OCI-LY3 (cell line): ENCODE results near the gene EFNA5.

Experiments
- H2AFZ ChIP-seq: fragments of 200-600, 300-600 bp; shearing (Covaris generic); 2 replicates; pipeline ENCODE4 v1.6.0; 2014; ENCODE audit warnings: antibody characterized with exemption, low read depth, low read length
- H3K27ac ChIP-seq: fragments of 200-600, 300-600 bp; sonication (generic); 2 replicates; pipeline ENCODE4 v1.5.1; 2014; ENCODE audit warnings: mild to moderate bottlenecking, low read length, moderate library complexity, mixed read lengths
- H3K27me3 ChIP-seq: fragments of 200-600, 300-600 bp; sonication (generic); 2 replicates; pipeline ENCODE4 v1.6.1; 2014; ENCODE audit warnings: low read depth, low read length, mixed read lengths
- H3K36me3 ChIP-seq: fragments of 200-600, 300-600 bp; sonication (generic); replicated peaks from 2 replicates; pipeline ENCODE3; 2014; ENCODE audit warnings: low read depth, low read length, mixed read lengths
- H3K4me1 ChIP-seq: fragments of 300-600, 200-600 bp; sonication (generic); 2 replicates; pipeline ENCODE4 v1.6.1; 2014; ENCODE audit warnings: low read length, mixed read lengths
- H3K4me2 ChIP-seq: fragments of 200-600, 300-600 bp; sonication (generic); 2 replicates; pipeline ENCODE4 v1.6.1; 2014; ENCODE audit warnings: low read length, mixed read lengths
- H3K4me3 ChIP-seq: fragments of 300-600, 200-600 bp; sonication (generic); 2 replicates; pipeline ENCODE4 v1.5.1; 2014; ENCODE audit warnings: antibody characterized with exemption, mild to moderate bottlenecking, low read length, moderate library complexity
- H3K79me2 ChIP-seq: fragments of 300-600, 200-600 bp; shearing (Covaris generic); 2 replicates; pipeline ENCODE4 v1.6.1; 2014; ENCODE audit warnings: mild to moderate bottlenecking, low read length, mixed read lengths
- H3K9ac ChIP-seq: fragments of 300-600, 200-600 bp; shearing (Covaris generic); 2 replicates; pipeline ENCODE4 v1.6.0; 2014; ENCODE audit warnings: mild to moderate bottlenecking, low read length, moderate library complexity
- H3K9me3 ChIP-seq: fragments of 200-600, 300-600 bp; shearing (Covaris generic); 2 replicates; pipeline ENCODE4 v1.6.1; 2014; ENCODE audit warnings: low read length, mixed read lengths; ENCODE audit not compliant: insufficient read depth
- H4K20me1 ChIP-seq: fragments of 200-600, 300-600 bp; sonication (generic); 2 replicates; pipeline ENCODE4 v1.6.1; 2016; ENCODE audit warnings: low read length, mixed read lengths; ENCODE audit not compliant: insufficient read depth
- CTCF ChIP-seq: fragments of 200-600, 300-600 bp; sonication (generic); IDR thresholded peaks from 2 replicates; pipeline ENCODE4 v1.5.1; 2014; ENCODE audit warnings: antibody characterized with exemption, low read length, low read depth
- EZH2phosphoT487 ChIP-seq: fragments of 200-600 bp; shearing (Covaris generic); IDR thresholded peaks from 2 replicates; pipeline ENCODE4 v1.6.1; 2018; ENCODE audit warnings: antibody characterized with exemption, mixed run types, low read depth

The EFNA5 gene

GRCh38 chr5:107449369-107449768, 221.4 kb downstream of the EFNA5 start:
- H2AFZ ChIP-seq = no peak overlapping the region
- H3K4me3 ChIP-seq = no peak overlapping the region
- no peaks in the 10 kb centered on the region for H3K4me1 ChIP-seq
- no peak for TF ChIP-seq CTCF
- no peak for TF ChIP-seq EZH2phosphoT487
- no peaks in the 10 kb centered on the region for H3K36me3 ChIP-seq
- H3K79me2 ChIP-seq = no peaks in the 10 kb centered on the region
- H3K27me3 ChIP-seq = no peaks in the 10 kb centered on the region
- no peaks in the 10 kb centered on the region for H4K20me1 ChIP-seq
- no peak overlapping the region for H3K9ac ChIP-seq
- H3K9me3 ChIP-seq = no peaks in the 10 kb centered on the region
- H3K4me2 ChIP-seq = no peak overlapping the region
- H3K27ac ChIP-seq = no peak overlapping the region

GRCh38 chr5:107447587-107447986, 223.2 kb downstream of the EFNA5 start:
- no peak overlapping the region for H3K9ac ChIP-seq
- no peak overlapping the region for H3K27ac ChIP-seq
- no peaks in the 10 kb centered on the region for H3K9me3 ChIP-seq
- no peaks in the 10 kb centered on the region for H3K79me2 ChIP-seq
- no peak overlapping the region for H2AFZ ChIP-seq
- no peaks in the 10 kb centered on the region for H3K36me3 ChIP-seq
- H4K20me1 ChIP-seq = no peaks in the 10 kb centered on the region
- no peak for TF ChIP-seq EZH2phosphoT487
- TF ChIP-seq CTCF = no peak
- H3K27me3 ChIP-seq = no peaks in the 10 kb centered on the region
- no peaks in the 10 kb centered on the region for H3K4me1 ChIP-seq
- no peak overlapping the region for H3K4me3 ChIP-seq
- H3K4me2 ChIP-seq = no peak overlapping the region

GRCh38 chr5:107446972-107447371, 223.8 kb downstream of the EFNA5 start:
- no peak overlapping the region for H3K4me3 ChIP-seq
- no peaks in the 10 kb centered on the region for H3K79me2 ChIP-seq
- no peaks in the 10 kb centered on the region for H3K4me1 ChIP-seq
- no peaks in the 10 kb centered on the region for H4K20me1 ChIP-seq
- no peaks in the 10 kb centered on the region for H3K36me3 ChIP-seq
- H2AFZ ChIP-seq = no peak overlapping the region
- H3K27ac ChIP-seq = no peak overlapping the region
- H3K9ac ChIP-seq = no peak overlapping the region
- no peaks in the 10 kb centered on the region for H3K9me3 ChIP-seq
- H3K4me2 ChIP-seq = no peak overlapping the region
- TF ChIP-seq EZH2phosphoT487 = no peak
- TF ChIP-seq CTCF = no peak
- no peaks in the 10 kb centered on the region for H3K27me3 ChIP-seq

- no peak overlapping the region for H3K4me2 ChIP-seq
- H3K27ac ChIP-seq = no peak overlapping the region
- H3K36me3 ChIP-seq = no peaks in the 10 kb centered on the region
- H3K9ac ChIP-seq = no peak overlapping the region
- no peak overlapping the region for H2AFZ ChIP-seq
- H4K20me1 ChIP-seq = no peaks in the 10 kb centered on the region
- H3K4me3 ChIP-seq = no peak overlapping the region
- H3K27me3 ChIP-seq = no peaks in the 10 kb centered on the region
- H3K79me2 ChIP-seq = no peaks in the 10 kb centered on the region
- H3K9me3 ChIP-seq = no peaks in the 10 kb centered on the region
- TF ChIP-seq CTCF (no peak), EZH2phosphoT487 (no peak)
- no peaks in the 10 kb centered on the region for H3K4me1 ChIP-seq
Measured at GRCh38 chr5:107444300-107444699, 226.4 kb downstream of the EFNA5 start.
